Gastrocnemius medialis (tissue), 4 donors: ENCODE measurements around the gene P4HA2.

Experiments used
- POLR2A ChIP-seq, 2 donors: fragments of 450-650 bp; IDR thresholded peaks; one replicate each; pipeline ENCODE4 v1.6.1; 2017; ENCODE audit warnings: antibody characterized with exemption in 2 of 2, mild to moderate bottlenecking in 2 of 2, moderate library complexity in 2 of 2
- TF ChIP-seq, protein P1 (sequence below), 5 experiments: fragments of 450-650 bp in 3 of 5; fragments of 200-600 bp in 2 of 5; sonication (generic) in 2 of 5; IDR thresholded peaks in 4 of 5; conservative IDR thresholded peaks in 1 of 5; 1 replicate in 4 of 5; 2 replicates in 1 of 5; pipeline ENCODE4 v1.5.1; 2016 to 2019; ENCODE audit warnings: antibody characterized with exemption in 5 of 5, mild to moderate bottlenecking in 3 of 5, moderate library complexity in 3 of 5

DNA sequence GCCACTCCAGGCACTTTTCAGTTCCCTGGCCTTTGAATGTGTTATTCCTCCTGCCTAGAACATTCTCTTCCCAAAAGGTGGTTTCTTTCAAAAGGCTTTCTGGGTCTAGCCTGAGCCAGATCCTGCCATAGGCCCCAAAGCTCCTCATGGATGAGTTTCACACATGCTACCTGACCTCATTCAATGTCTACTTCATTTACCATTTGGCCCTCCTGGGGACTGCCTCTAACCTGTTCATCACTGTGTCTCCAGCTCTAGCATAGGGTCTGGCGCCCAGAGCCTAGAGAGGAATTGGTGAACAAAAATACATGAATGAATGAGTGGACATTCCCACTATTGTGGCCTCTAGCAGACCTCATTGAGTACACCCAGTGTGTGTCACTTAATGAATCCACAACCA, 5.4 kb upstream of the P4HA2 start:
- no peak for TF ChIP-seq POLR2A (IDR thresholded peaks at IDR 0.05)
- TF ChIP-seq, protein P1, sequence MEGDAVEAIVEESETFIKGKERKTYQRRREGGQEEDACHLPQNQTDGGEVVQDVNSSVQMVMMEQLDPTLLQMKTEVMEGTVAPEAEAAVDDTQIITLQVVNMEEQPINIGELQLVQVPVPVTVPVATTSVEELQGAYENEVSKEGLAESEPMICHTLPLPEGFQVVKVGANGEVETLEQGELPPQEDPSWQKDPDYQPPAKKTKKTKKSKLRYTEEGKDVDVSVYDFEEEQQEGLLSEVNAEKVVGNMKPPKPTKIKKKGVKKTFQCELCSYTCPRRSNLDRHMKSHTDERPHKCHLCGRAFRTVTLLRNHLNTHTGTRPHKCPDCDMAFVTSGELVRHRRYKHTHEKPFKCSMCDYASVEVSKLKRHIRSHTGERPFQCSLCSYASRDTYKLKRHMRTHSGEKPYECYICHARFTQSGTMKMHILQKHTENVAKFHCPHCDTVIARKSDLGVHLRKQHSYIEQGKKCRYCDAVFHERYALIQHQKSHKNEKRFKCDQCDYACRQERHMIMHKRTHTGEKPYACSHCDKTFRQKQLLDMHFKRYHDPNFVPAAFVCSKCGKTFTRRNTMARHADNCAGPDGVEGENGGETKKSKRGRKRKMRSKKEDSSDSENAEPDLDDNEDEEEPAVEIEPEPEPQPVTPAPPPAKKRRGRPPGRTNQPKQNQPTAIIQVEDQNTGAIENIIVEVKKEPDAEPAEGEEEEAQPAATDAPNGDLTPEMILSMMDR (IDR thresholded peaks at IDR 0.05 in 4 of 5, conservative IDR thresholded peaks at IDR 0.05 in 1 of 5) = no peak
